NB4 (cell line): ENCODE data around the gene SEC61G.

Source experiments
- DNase-seq: peaks from one replicate; pipeline ENCODE4 v3.0.0; 2010; ENCODE audit warnings: low read depth
- H3K4me3 ChIP-seq: one replicate; pipeline ENCODE4 v1.5.1; 2011; ENCODE audit warnings: mild to moderate bottlenecking, low read depth, low read length, moderate library complexity
- MYC ChIP-seq: IDR thresholded peaks from 2 replicates; pipeline ENCODE4 v1.6.1; 2011; ENCODE audit warnings: low read depth, low read length
- POLR2A ChIP-seq: IDR thresholded peaks from 2 replicates; pipeline ENCODE4 v1.6.1; 2011; ENCODE audit warnings: mild to moderate bottlenecking; ENCODE audit not compliant: insufficient read length; ENCODE audit errors: extremely low read depth
- TF ChIP-seq, protein P1 (sequence below): IDR thresholded peaks from 2 replicates; pipeline ENCODE4 v1.6.1; 2011; ENCODE audit warnings: low read depth, low read length
- TF ChIP-seq, protein P2 (sequence below): IDR thresholded peaks from one replicate; pipeline ENCODE4 v1.5.1; 2012; ENCODE audit warnings: low read depth, low read length

SEC61G gene

DNA sequence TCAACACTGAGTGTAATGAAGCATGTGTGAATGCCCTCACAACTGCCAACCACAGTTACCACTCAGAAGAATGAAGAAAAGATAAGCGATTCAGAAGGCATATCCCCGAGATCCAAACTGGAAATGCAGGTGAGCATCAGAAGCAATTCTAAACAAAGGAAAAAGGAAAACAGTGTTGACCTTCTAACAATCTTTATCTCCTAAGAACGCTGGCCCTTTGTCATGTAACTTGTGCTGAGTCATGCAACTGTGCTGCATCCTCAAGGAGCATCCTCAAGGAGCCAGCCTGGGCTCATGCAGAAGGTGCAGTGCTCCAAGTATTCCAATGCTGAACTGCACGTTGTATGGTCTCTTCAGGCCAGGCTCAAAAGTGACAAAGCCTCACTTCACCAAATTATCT, 30.6 kb downstream of the SEC61G start:
- TF ChIP-seq, protein P1, sequence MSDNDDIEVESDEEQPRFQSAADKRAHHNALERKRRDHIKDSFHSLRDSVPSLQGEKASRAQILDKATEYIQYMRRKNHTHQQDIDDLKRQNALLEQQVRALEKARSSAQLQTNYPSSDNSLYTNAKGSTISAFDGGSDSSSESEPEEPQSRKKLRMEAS: no peak
- DNase-seq: no peak
- no peak overlapping the region for H3K4me3 ChIP-seq

DNA sequence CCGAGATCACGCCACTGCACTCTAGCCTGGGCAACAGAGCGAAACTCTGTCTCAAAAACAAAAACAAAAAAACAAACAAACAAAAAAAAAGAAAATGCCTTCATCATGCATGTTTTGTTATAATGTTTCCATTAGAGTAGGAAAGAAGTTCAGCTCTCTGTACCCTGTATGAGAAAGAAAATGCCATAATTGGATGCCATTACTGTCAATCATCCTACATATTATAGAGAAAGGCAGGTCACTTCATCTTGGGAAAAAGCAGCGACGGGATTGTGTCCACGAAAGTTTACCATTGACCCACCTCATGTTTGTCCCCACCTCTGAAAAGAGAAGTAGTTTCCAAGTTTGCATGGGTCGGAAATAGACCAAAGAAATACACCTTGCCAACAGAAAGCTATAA, 33.8 kb downstream of the SEC61G start:
- no peak overlapping the region for H3K4me3 ChIP-seq
- no peak for DNase-seq
- TF ChIP-seq, protein P1: no peak
- TF ChIP-seq POLR2A: no peak
- TF ChIP-seq, protein P2, sequence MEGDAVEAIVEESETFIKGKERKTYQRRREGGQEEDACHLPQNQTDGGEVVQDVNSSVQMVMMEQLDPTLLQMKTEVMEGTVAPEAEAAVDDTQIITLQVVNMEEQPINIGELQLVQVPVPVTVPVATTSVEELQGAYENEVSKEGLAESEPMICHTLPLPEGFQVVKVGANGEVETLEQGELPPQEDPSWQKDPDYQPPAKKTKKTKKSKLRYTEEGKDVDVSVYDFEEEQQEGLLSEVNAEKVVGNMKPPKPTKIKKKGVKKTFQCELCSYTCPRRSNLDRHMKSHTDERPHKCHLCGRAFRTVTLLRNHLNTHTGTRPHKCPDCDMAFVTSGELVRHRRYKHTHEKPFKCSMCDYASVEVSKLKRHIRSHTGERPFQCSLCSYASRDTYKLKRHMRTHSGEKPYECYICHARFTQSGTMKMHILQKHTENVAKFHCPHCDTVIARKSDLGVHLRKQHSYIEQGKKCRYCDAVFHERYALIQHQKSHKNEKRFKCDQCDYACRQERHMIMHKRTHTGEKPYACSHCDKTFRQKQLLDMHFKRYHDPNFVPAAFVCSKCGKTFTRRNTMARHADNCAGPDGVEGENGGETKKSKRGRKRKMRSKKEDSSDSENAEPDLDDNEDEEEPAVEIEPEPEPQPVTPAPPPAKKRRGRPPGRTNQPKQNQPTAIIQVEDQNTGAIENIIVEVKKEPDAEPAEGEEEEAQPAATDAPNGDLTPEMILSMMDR: no peak
- no peak for TF ChIP-seq MYC

DNA sequence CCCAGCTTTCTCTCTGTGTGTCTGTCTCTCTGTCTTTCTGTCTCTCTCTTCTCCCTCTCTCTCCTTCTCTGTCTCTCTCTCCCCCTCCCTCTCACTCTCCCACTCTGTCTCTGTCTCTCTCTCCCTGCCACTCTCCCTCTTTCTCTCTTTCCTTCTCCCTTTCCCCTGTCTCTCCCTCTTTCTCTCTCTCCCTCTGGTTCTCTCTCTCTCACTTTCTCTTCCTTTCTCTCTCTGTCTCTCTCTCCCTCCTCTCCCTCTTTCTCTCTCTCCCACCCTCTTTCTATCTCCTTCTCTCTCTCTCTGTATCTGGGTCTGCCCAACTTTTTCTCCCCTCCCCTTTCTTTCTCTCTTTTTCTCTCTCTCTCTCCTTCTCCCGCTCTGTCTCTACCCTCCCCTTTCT, 36.5 kb downstream of the SEC61G start:
- DNase-seq: no peak
- TF ChIP-seq, protein P2: no peak
- TF ChIP-seq MYC (no peak), POLR2A (no peak)
- TF ChIP-seq, protein P1: no peak
- H3K4me3 ChIP-seq: no peak overlapping the region

DNA sequence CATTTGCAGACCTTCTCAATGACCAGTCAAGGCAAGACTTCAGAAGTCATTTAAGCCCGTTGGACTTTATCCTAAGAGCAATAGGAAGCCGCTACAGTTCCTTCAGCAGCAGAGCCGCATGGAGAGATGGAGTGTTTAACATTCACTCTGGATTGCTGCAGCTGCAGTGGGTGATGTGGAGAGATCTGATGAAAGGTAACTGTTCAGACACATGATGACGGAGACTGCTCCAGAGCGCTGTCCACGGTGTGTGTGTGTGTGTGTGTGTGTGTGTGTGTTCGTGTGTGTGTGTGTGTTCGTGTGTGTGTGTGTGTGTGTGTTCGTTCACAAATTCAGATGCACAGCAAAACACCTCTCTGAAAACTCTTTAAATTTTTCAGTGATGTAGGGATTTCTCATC, 37.0 kb downstream of the SEC61G start:
- no peak for DNase-seq
- no peak overlapping the region for H3K4me3 ChIP-seq
- TF ChIP-seq, protein P1: no peak
- TF ChIP-seq, protein P2: no peak
- TF ChIP-seq POLR2A (no peak), MYC (no peak)

DNA sequence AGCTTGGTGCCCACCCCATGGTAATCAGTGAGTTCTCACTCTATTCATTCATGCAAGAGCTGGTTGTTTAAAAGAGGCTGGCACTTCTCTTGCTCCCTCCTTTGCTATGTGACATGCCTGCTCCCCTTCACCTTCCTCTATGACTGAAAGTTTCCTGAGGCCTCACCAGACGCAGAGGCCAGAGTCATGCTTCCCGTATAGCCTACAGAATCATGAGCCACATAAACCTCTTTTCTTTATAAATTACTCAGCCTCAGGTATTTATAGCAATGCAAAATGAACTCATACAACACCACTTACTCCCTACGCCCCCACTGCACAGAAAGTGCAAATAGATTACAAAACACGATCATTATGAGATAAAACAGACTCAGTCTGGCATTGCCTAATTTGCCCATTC, 39.0 kb downstream of the SEC61G start:
- no peak for TF ChIP-seq POLR2A
- TF ChIP-seq, protein P2: no peak
- no peak for TF ChIP-seq MYC
- TF ChIP-seq, protein P1: no peak
- no peak overlapping the region for H3K4me3 ChIP-seq
- DNase-seq: no peak

DNA sequence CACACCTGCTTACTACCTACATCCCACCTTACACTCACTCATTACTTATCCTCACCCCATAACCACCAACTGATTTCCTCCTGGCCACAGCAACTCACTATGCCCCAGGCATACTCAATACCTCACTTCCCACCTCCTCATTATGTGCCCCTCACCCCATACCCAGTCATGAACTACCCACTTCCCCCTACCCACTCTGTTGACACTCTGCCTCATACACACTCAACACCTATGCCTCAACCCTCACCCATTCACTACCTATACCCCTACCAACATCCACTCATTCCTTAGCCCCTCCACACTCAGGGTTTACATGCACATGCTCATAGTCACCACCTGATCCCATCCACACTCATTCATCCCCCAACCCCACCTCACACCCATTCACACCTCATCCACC, 39.6 kb downstream of the SEC61G start:
- TF ChIP-seq MYC: no peak
- TF ChIP-seq POLR2A: no peak
- TF ChIP-seq, protein P2: no peak
- TF ChIP-seq, protein P1: no peak
- H3K4me3 ChIP-seq: no peak overlapping the region
- DNase-seq: no peak
